H1 (cell line): ENCODE measurements around the gene PSME2. TPM values are rescaled to one million over a fixed set of nuclear protein-coding genes. Genes with fewer than 3 reads are reported as not detected.

ENCODE experiments used
- CTCF ChIA-PET: fragments of 300-600 bp; sonication (Branson Sonifier 250); formaldehyde crosslinking; loops from one replicate; lab custom pipeline; 2021; ENCODE audit not compliant: partially characterized antibody; lab: Charles Lee
- POLR2A ChIA-PET: fragments of 300-600 bp; sonication (Branson Sonifier 250); formaldehyde crosslinking; loops from one replicate; lab custom pipeline; 2021; ENCODE audit warnings: inconsistent platforms; ENCODE audit not compliant: partially characterized antibody; lab: Charles Lee
- DNase-seq, 2 experiments: peaks; one replicate each; pipeline versions ENCODE4 v3.0.0 to v3.0.0-alpha.2; 2010 to 2022; ENCODE audit warnings: low spot score in 2 of 2, low read depth in 1 of 2, mixed read lengths in 1 of 2
- FAIRE-seq: peaks from 2 replicates; lab custom pipeline; 2011; peaks lifted over from hg19 to GRCh38; lab: Jason Lieb, UNC
- H2AFZ ChIP-seq: 2 replicates; pipeline ENCODE4 v1.8.1; 2012; ENCODE audit warnings: low read length, inconsistent platforms
- H2AK5ac ChIP-seq: 2 replicates; pipeline ENCODE4 v1.6.1; 2013; ENCODE audit warnings: low read depth, low read length
- H2BK120ac ChIP-seq: replicated peaks from 2 replicates; pipeline ENCODE3; 2013; ENCODE audit warnings: low read depth, low read length, inconsistent platforms
- H2BK12ac ChIP-seq: 2 replicates; pipeline ENCODE4 v1.6.1; 2013; ENCODE audit warnings: low read depth, low read length
- H2BK15ac ChIP-seq: 2 replicates; pipeline ENCODE4 v1.6.1; 2013; ENCODE audit warnings: low read length
- H2BK20ac ChIP-seq: 2 replicates; pipeline ENCODE4 v1.6.1; 2013; ENCODE audit warnings: low read length
- H2BK5ac ChIP-seq: 2 replicates; pipeline ENCODE4 v1.6.1; 2013; ENCODE audit warnings: low read depth, low read length
- H3K14ac ChIP-seq: 2 replicates; pipeline ENCODE4 v1.6.1; 2013; ENCODE audit warnings: inconsistent platforms; ENCODE audit not compliant: insufficient read length
- H3K18ac ChIP-seq: 2 replicates; pipeline ENCODE4 v1.6.1; 2013; ENCODE audit warnings: low read length; ENCODE audit errors: extremely low read depth
- H3K23ac ChIP-seq: 2 replicates; pipeline ENCODE4 v1.6.1; 2013; ENCODE audit warnings: inconsistent platforms; ENCODE audit not compliant: insufficient read length
- H3K23me2 ChIP-seq: 2 replicates; pipeline ENCODE4 v1.6.1; 2013; ENCODE audit warnings: low read depth, low read length
- H3K27ac ChIP-seq: 2 replicates; pipeline ENCODE4 v1.6.1; 2011; ENCODE audit warnings: low read depth, low read length, inconsistent platforms
- H3K27me3 ChIP-seq, 4 experiments: replicated peaks in 1 of 4; 1 replicate in 1 of 4; 2 replicates in 3 of 4; pipeline versions ENCODE4 v1.6.1 to v1.8.1; 2011 to 2013; ENCODE audit warnings: low read length in 3 of 4, mild to moderate bottlenecking in 3 of 4, inconsistent platforms in 2 of 4, mixed read lengths in 2 of 4, moderate library complexity in 1 of 4; ENCODE audit not compliant: control insufficient read depth in 3 of 4, insufficient read depth in 3 of 4; ENCODE audit errors: extremely low read depth in 1 of 4
- H3K36me3 ChIP-seq, 4 experiments: 2 replicates each; pipeline versions ENCODE4 v1.6.1 to v1.8.1; 2011 to 2013; ENCODE audit warnings: mild to moderate bottlenecking in 4 of 4, low read length in 3 of 4, moderate library complexity in 2 of 4, control low read depth in 1 of 4, inconsistent platforms in 1 of 4; ENCODE audit not compliant: insufficient read depth in 4 of 4, control insufficient read depth in 2 of 4
- H3K4ac ChIP-seq: replicated peaks from 2 replicates; pipeline ENCODE3; 2013; ENCODE audit warnings: low read length, low read depth, mixed read lengths, inconsistent platforms; ENCODE audit not compliant: insufficient read length
- H3K4me1 ChIP-seq, 4 experiments: replicated peaks in 1 of 4; 1 replicate in 1 of 4; 2 replicates in 3 of 4; pipeline versions ENCODE4 v1.6.1 to v1.8.1; 2011 to 2013; ENCODE audit warnings: low read length in 3 of 4, inconsistent platforms in 2 of 4, mixed read lengths in 1 of 4; ENCODE audit not compliant: insufficient read depth in 4 of 4, control insufficient read depth in 3 of 4
- H3K4me2 ChIP-seq, 2 experiments: 2 replicates each; pipeline versions ENCODE4 v1.6.1 to v1.8.1; 2011 to 2013; ENCODE audit warnings: low read depth in 2 of 2, low read length in 2 of 2, control low read depth in 1 of 2, inconsistent platforms in 1 of 2, mild to moderate bottlenecking in 1 of 2; ENCODE audit not compliant: insufficient read depth in 1 of 2
- H3K4me3 ChIP-seq, 4 experiments: fragments of 200-600, 300-600 bp in 1 of 4; sonication (generic), shearing (Covaris generic), sonication (Bioruptor Twin) in 1 of 4; 2 replicates each; pipeline versions ENCODE4 v1.5.1 to v1.8.1; 2011 to 2016; ENCODE audit warnings: low read length in 4 of 4, low read depth in 3 of 4, control low read depth in 2 of 4, inconsistent platforms in 2 of 4, mild to moderate bottlenecking in 2 of 4, mixed read lengths in 1 of 4, moderate library complexity in 1 of 4; ENCODE audit not compliant: insufficient read depth in 2 of 4; ENCODE audit errors: extremely low read depth in 1 of 4
- H3K56ac ChIP-seq: replicated peaks from 2 replicates; pipeline ENCODE3; 2013; ENCODE audit warnings: low read depth, mild to moderate bottlenecking, mixed read lengths, low read length, inconsistent platforms; ENCODE audit not compliant: insufficient read length
- H3K79me1 ChIP-seq: 2 replicates; pipeline ENCODE4 v1.6.1; 2013; ENCODE audit warnings: low read depth, low read length, control low read depth
- H3K79me2 ChIP-seq, 2 experiments: 2 replicates each; pipeline versions ENCODE4 v1.6.1 to v1.8.1; 2012 to 2013; ENCODE audit warnings: low read length in 2 of 2, mild to moderate bottlenecking in 2 of 2, inconsistent platforms in 1 of 2; ENCODE audit not compliant: insufficient read depth in 2 of 2, control insufficient read depth in 1 of 2
- H3K9ac ChIP-seq, 4 experiments: replicated peaks in 1 of 4; 1 replicate in 1 of 4; 2 replicates in 3 of 4; pipeline versions ENCODE4 v1.6.1 to v1.8.1; 2011 to 2013; ENCODE audit warnings: low read depth in 3 of 4, low read length in 3 of 4, control low read depth in 2 of 4, mild to moderate bottlenecking in 2 of 4, moderate library complexity in 2 of 4, inconsistent platforms in 1 of 4; ENCODE audit errors: extremely low read depth in 1 of 4
- H3K9me3 ChIP-seq, 2 experiments: 2 replicates each; pipeline versions ENCODE4 v1.6.1 to v1.8.1; 2012 to 2013; ENCODE audit warnings: mild to moderate bottlenecking in 2 of 2, moderate library complexity in 2 of 2, control low read depth in 1 of 2, inconsistent platforms in 1 of 2, low read depth in 1 of 2, low read length in 1 of 2, mixed read lengths in 1 of 2; ENCODE audit not compliant: insufficient read depth in 2 of 2
- H4K20me1 ChIP-seq, 2 experiments: replicated peaks in 1 of 2; 2 replicates each; pipeline versions ENCODE3 to v1.8.1; 2011 to 2013; ENCODE audit warnings: inconsistent platforms in 2 of 2, low read length in 2 of 2, mild to moderate bottlenecking in 1 of 2; ENCODE audit not compliant: insufficient read depth in 2 of 2, control insufficient read depth in 1 of 2
- H4K5ac ChIP-seq: 2 replicates; pipeline ENCODE4 v1.6.1; 2013; ENCODE audit warnings: low read length, low read depth, mixed read lengths, inconsistent platforms; ENCODE audit not compliant: insufficient read length
- H4K8ac ChIP-seq: 2 replicates; pipeline ENCODE4 v1.8.0; 2013; ENCODE audit warnings: mild to moderate bottlenecking, moderate library complexity, low read length, inconsistent platforms; ENCODE audit not compliant: insufficient read depth; ENCODE audit errors: extremely low read depth
- H4K91ac ChIP-seq: replicated peaks from 2 replicates; pipeline ENCODE3; 2013; ENCODE audit warnings: low read length, mixed read lengths, inconsistent platforms; ENCODE audit not compliant: insufficient read length
- CREB1 ChIP-seq: IDR thresholded peaks from 2 replicates; pipeline ENCODE4 v1.6.1; 2012; ENCODE audit warnings: inconsistent platforms
- CTBP2 ChIP-seq: IDR thresholded peaks from 2 replicates; pipeline ENCODE4 v1.7.0; 2011; ENCODE audit warnings: borderline replicate concordance, mild to moderate bottlenecking, moderate library complexity, mixed read lengths, low read length; ENCODE audit not compliant: insufficient read depth, insufficient read length
- EP300 ChIP-seq, 2 experiments: IDR thresholded peaks; 1 replicate in 1 of 2; 2 replicates in 1 of 2; pipeline ENCODE4 v1.6.1; 2011 to 2012; ENCODE audit warnings: low read depth in 2 of 2, low read length in 2 of 2, mild to moderate bottlenecking in 2 of 2, borderline replicate concordance in 1 of 2, inconsistent platforms in 1 of 2, moderate library complexity in 1 of 2
- HDAC2 ChIP-seq, 2 experiments: fragments of 300-600 bp in 1 of 2; sonication (generic) in 1 of 2; IDR thresholded peaks; 2 replicates each; pipeline ENCODE4 v1.6.1; 2011 to 2012; ENCODE audit warnings: low read depth in 2 of 2, low read length in 2 of 2, mild to moderate bottlenecking in 2 of 2, moderate library complexity in 2 of 2, borderline replicate concordance in 1 of 2, inconsistent platforms in 1 of 2
- JUND ChIP-seq: IDR thresholded peaks from 2 replicates; pipeline ENCODE4 v1.6.1; 2011; ENCODE audit warnings: mild to moderate bottlenecking, improper control_type of control experiment, low read length
- NRF1 ChIP-seq: IDR thresholded peaks from 2 replicates; pipeline ENCODE4 v1.6.1; 2011; ENCODE audit warnings: mild to moderate bottlenecking, low read depth, low read length, improper control_type of control experiment
- RBBP5 ChIP-seq: IDR thresholded peaks from 2 replicates; pipeline ENCODE4 v1.7.1; 2012; ENCODE audit warnings: low read depth, mild to moderate bottlenecking, inconsistent platforms, low read length, moderate library complexity, borderline replicate concordance
- RFX5 ChIP-seq: IDR thresholded peaks from 2 replicates; pipeline ENCODE4 v1.6.1; 2011; ENCODE audit warnings: low read depth, low read length, improper control_type of control experiment, borderline replicate concordance
- SP4 ChIP-seq: IDR thresholded peaks from 2 replicates; pipeline ENCODE4 v1.6.1; 2012; ENCODE audit warnings: low read length, inconsistent platforms
- TAF1 ChIP-seq: IDR thresholded peaks from 2 replicates; pipeline ENCODE4 v1.6.1; 2011; ENCODE audit warnings: mild to moderate bottlenecking, low read depth, low read length
- TAF7 ChIP-seq: optimal IDR thresholded peaks from 2 replicates; pipeline ENCODE3; 2011; ENCODE audit warnings: low read depth, mild to moderate bottlenecking, inconsistent platforms, low read length, moderate library complexity, borderline replicate concordance
- WGBS, 2 experiments: shearing (Covaris generic) in 1 of 2; methylation state at CpG; one replicate each; pipeline versions ENCODE4 v1.1.6 to v1.1.7; 2013 to 2015; ENCODE audit warnings: low lambda C conversion rate in 2 of 2, mixed read lengths in 2 of 2, inconsistent platforms in 1 of 2, low coverage in 1 of 2, missing lambda C conversion rate in 1 of 2; ENCODE audit not compliant: insufficient replicate concordance in 2 of 2, insufficient coverage in 1 of 2, insufficient read length in 1 of 2; ENCODE audit errors: extremely low coverage in 1 of 2, missing lambda C conversion rate in 1 of 2; 5-methylcytosine and 5-hydroxymethylcytosine counted together
- polyA plus RNA-seq, 7 experiments: library from polyadenylated mRNA; depleted of rRNA in 3 of 7; stranded (reverse) in 5 of 7; unstranded in 2 of 7; fragments of >200 nt in 5 of 7; fragments of 200-250 nt in 2 of 7; gene quantifications; 1 replicate in 5 of 7; 2 replicates in 1 of 7; 4 replicates in 1 of 7; pipeline versions ENCODE4 v1.2.1 to v1.2.3, GENCODE V29; 2011 to 2013; ENCODE audit warnings: missing spikeins in 2 of 7, mixed read lengths in 2 of 7
- total RNA-seq: library from RNA; stranded (reverse); fragmentation: NEBNext Ultra II Directional; extraction: Animal tissue kit (Norgen Biotek cat#: 25700); gene quantifications from 2 replicates; pipeline ENCODE4 v1.2.1, GENCODE V29; 2021

The PSME2 gene
- total and polyA plus RNA-seq, 2 of the 8 experiments (the other 6 are each of a cell fraction or from before 2014, with no cell fraction given), result 71.8 to 111 TPM

- Histone ChIP-seq H3K23ac (no peak overlapping the region), H2BK5ac (no peak overlapping the region), H3K4ac (no peak overlapping the region), H3K23me2 (peaks cover 8% of the 10 kb centered on the region; the same call in 1 of the 2 replicates), H3K27ac (no peak overlapping the region), H3K56ac (no peak overlapping the region), H3K4me3 (peak overlapping the region; percentile 79 to 100 (median 84)), H4K20me1 (peaks cover 0 to 1% of the 10 kb centered on the region in 2 experiments), H2BK15ac (no peak overlapping the region), H2AFZ (no peak overlapping the region), H3K14ac (no peak overlapping the region), H2BK12ac (no peak overlapping the region; the same call in 1 of the 2 replicates), H2BK20ac (no peak overlapping the region), H3K4me1 (peaks cover 0 to 10% (median 7%) of the 10 kb centered on the region in 4 experiments; a peak in 5 of 7 replicates), H3K9me3 (no peaks in the 10 kb centered on the region), H4K5ac (no peak overlapping the region), H3K36me3 (peaks cover 8 to 25% (median 14%) of the 10 kb centered on the region in 4 experiments; a peak in 6 of 8 replicates), H2AK5ac (no peak overlapping the region), H4K91ac (no peak overlapping the region), H4K8ac (no peak overlapping the region), H3K18ac (no peak overlapping the region), H3K27me3 (no peaks in the 10 kb centered on the region), H3K79me1 (peaks cover 4% of the 10 kb centered on the region; the same call in 1 of the 2 replicates), H2BK120ac (no peak overlapping the region), H3K9ac (peak overlapping the region in 1 of 4 experiments; percentile 13; a peak in 3 of 7 replicates), H3K4me2 (peak overlapping the region; percentile 81 to 95), H3K79me2 (peaks cover 0 to 12% of the 10 kb centered on the region in 2 experiments; a peak in 2 of 4 replicates)
- POLR2A ChIA-PET, result interaction anchor here (1.0 to 10.5 kb wide), 19 partner anchors 10 to 134 kb away, joined by 3 to 118 read pairs (median 7); partner anchors contain the start of genes CHMP4A, DCAF11, IPO4 and IRF9
- 57% methylated on average over 13 of the region's 13 CpGs; no CpG with 5 or more reads in 1 of the 2 experiments for WGBS, 2 experiments
- FAIRE-seq (no peak), DNase-seq (no peak)
- CTCF ChIA-PET, result interaction anchor here (0.6 to 3.1 kb wide), 12 partner anchors 9 to 101 kb away, joined by 3 to 18 read pairs (median 4); partner anchors contain the start of genes DCAF11, IRF9, NRL and PSME2
- TF ChIP-seq JUND, result no peak
- TF ChIP-seq EP300 (IDR thresholded peaks at IDR 0.05; ENCODE audit: borderline replicate concordance in 1 of 2, low read depth in 2 of 2, low read length in 2 of 2), result no peak
- no peak for TF ChIP-seq TAF7
- TF ChIP-seq CREB1, result no peak
- TF ChIP-seq HDAC2 (IDR thresholded peaks at IDR 0.05; ENCODE audit: borderline replicate concordance in 1 of 2, low read depth in 2 of 2, low read length in 2 of 2), result no peak
- TF ChIP-seq RFX5, result no peak
- no peak for TF ChIP-seq TAF1
- no peak for TF ChIP-seq CTBP2
- no peak for TF ChIP-seq SP4
- no peak for TF ChIP-seq RBBP5
- TF ChIP-seq NRF1, result no peak
These were observed 9.5 kb downstream of the PSME2 start for GRCh38 chr14:24136684-24137528.
